ENCODE measurements around the gene CCL2.

CCL2 gene

GRCh38 chr17:34275881-34276280 lies 20.8 kb downstream of the CCL2 start:
- DNase-seq: no peak

- DNase-seq: no peak
Measured at GRCh38 chr17:34276826-34277225, 21.7 kb downstream of the CCL2 start.

GRCh38 chr17:34283571-34283970 lies 28.5 kb downstream of the CCL2 start:
- no peak for DNase-seq

- no peak for DNase-seq
Measured at GRCh38 chr17:34285286-34285792, 30.3 kb downstream of the CCL2 start, which contains the start of gene CCL11. TSS of gene CCL11 (plus strand) at chr17:34285742. CDS start at chr17:34285809, 67 bp downstream.

GRCh38 chr17:34287875-34288274 lies 32.8 kb downstream of the CCL2 start:
- DNase-seq: no peak

- no peak for DNase-seq
Measured at GRCh38 chr17:34290586-34290985, 35.5 kb downstream of the CCL2 start.

- no peak for DNase-seq
Measured at GRCh38 chr17:34291721-34292348, 36.8 kb downstream of the CCL2 start.

GRCh38 chr17:34299027-34299426 lies 43.9 kb downstream of the CCL2 start:
- no peak for DNase-seq

- DNase-seq: no peak
Measured at GRCh38 chr17:34299956-34300577, 45.0 kb downstream of the CCL2 start.

GRCh38 chr17:34300652-34301370 lies 45.7 kb downstream of the CCL2 start:
- DNase-seq: no peak

- no peak for DNase-seq
Measured at GRCh38 chr17:34301986-34302385, 46.9 kb downstream of the CCL2 start.

- DNase-seq: no peak
Measured at GRCh38 chr17:34302636-34303035, 47.6 kb downstream of the CCL2 start.

GRCh38 chr17:34303606-34304005 lies 48.5 kb downstream of the CCL2 start:
- no peak for DNase-seq

- no peak for DNase-seq
Measured at GRCh38 chr17:34305061-34305460, 50.0 kb downstream of the CCL2 start.

- no peak for DNase-seq
Measured at GRCh38 chr17:34305606-34306005, 50.5 kb downstream of the CCL2 start.

GRCh38 chr17:34306466-34306865 lies 51.4 kb downstream of the CCL2 start:
- DNase-seq: no peak
